ENCODE data around the gene USP9X.

- TF ChIP-seq, protein P1, sequence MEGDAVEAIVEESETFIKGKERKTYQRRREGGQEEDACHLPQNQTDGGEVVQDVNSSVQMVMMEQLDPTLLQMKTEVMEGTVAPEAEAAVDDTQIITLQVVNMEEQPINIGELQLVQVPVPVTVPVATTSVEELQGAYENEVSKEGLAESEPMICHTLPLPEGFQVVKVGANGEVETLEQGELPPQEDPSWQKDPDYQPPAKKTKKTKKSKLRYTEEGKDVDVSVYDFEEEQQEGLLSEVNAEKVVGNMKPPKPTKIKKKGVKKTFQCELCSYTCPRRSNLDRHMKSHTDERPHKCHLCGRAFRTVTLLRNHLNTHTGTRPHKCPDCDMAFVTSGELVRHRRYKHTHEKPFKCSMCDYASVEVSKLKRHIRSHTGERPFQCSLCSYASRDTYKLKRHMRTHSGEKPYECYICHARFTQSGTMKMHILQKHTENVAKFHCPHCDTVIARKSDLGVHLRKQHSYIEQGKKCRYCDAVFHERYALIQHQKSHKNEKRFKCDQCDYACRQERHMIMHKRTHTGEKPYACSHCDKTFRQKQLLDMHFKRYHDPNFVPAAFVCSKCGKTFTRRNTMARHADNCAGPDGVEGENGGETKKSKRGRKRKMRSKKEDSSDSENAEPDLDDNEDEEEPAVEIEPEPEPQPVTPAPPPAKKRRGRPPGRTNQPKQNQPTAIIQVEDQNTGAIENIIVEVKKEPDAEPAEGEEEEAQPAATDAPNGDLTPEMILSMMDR (IDR thresholded peaks at IDR 0.05; ENCODE audit: insufficient read depth, low read length): no peak
- no peak for TF ChIP-seq POLR2AphosphoS5 (IDR thresholded peaks at IDR 0.05; ENCODE audit: low read depth)
Observed at GRCh38 chrX:41067721-41068120, 17.5 kb upstream of the USP9X start.

Measured in HL-60 (cell line).